HTERT RPE-1 (cell line): ENCODE data around the gene IQSEC1.

Experiments
- in situ Hi-C: fragments of 300-500 bp; cut with MboI; formaldehyde crosslinking; loops from 4 replicates; pipeline ENCODE4 v1.14.3; 2020; ENCODE audit warnings: low sequenced_read_pairs

The IQSEC1 gene

DNA sequence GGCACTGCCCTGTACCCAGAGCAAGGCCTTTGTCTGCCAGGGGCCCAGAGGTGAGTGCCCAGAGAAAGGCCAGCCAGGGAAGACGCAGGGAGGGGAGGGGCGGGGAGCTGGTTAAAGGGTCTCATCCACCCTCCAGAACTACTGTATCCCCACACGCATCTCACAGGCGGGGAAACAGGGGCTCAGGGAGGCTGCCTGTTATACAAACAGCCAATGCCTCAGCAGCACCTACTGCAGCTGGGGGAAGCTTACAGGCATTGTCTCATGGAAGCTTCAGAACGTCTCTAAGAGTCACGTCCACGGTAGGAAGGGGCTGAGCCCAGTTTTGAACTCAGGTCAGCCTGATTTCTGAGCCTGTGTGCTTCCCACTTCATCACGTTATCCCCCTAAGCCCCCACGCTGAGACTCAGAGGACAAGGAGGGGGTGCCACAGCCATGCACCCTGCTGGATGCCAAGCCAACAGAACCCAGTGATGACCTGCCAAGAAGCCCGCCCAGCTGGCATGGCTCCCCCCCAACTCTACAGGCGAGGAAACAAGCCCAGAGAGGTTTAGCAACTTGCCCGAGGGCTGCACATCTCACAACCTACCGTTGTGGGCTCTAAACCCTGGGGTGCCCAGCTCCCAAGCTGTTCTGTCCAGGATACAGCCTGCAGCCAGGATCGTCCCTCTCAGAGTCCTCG lies 54.5 kb downstream of the IQSEC1 start:
- in situ Hi-C loops = no loop called here

DNA sequence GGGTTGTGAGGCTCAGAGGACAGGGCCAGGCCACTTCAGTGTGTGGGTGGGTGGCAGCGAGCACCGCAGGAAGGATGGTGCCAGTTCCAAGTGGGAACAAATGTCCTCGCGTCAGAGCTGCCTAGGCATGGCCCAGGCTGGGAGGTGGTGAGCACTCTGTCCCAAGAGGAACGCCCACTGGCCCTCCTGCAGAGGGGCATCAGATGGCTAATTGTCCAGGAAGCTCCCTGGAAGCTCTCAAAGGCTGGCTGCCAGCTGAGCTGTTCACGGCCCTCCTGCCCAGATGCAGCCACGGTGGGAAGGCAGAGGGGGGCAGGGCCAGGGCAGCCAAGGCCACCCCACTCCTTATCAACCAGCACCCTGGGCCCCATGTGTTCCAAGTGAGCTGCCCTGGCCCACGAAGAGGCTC lies 55.2 kb downstream of the IQSEC1 start:
- in situ Hi-C loops = no loop called here

DNA sequence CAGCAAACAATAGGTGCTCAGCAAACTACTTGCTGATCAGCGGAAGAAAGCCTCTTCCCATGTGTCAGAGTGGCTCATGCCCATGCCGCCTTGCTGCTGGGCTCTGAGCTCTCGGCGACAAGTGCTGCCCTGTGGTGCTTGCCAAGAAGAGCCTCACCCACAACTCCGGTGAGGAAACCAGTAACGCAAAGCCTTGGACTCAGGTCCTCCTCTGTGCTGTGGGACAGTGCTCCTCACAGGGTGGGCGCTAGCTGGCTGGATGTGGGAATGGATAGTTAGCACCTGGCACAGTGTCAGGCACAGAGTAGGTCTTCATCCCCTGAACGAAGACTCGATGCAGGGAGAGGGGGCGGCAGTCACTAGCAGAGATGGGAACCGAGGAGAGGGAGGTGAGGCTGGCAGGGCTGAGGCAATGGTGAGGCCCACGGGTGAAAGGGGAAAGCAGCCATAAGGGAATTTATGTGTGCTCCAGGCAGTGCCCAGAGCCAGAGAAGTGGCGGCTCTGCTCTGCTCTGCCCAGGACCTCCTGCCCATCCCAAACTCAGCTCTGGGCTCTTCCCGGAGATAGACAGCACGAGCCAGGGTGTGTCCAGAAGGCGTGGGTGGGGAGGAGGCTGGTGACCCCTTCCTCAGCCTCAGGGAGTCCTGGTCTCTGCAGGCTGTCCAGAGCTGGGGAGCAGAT lies 55.7 kb downstream of the IQSEC1 start:
- in situ Hi-C loops = no loop called here

DNA sequence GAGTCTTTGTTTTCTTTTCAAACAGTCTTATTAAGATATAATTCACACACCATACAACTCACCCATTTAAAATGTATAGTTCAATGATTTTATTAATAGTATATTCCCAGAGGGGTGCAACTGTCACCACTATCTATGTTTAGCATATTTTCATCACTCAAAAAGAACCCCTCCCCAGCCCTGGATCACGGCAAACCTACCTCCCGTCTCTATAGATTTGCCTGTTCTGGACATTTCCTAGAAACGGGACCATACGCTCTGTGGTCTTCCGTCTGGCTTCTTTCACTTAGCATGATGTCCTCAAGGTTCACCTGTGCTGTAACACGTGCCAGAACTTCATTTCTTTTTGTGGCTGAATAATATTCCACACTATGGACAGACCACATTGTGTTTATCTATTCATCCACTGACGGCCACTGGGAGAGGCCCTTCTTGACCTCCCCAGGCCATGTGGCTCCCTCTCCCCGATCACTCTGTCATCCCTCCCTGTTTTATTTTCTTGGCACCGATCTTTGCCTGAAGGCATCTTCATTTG lies 56.4 kb downstream of the IQSEC1 start:
- in situ Hi-C loops = no loop called here

DNA sequence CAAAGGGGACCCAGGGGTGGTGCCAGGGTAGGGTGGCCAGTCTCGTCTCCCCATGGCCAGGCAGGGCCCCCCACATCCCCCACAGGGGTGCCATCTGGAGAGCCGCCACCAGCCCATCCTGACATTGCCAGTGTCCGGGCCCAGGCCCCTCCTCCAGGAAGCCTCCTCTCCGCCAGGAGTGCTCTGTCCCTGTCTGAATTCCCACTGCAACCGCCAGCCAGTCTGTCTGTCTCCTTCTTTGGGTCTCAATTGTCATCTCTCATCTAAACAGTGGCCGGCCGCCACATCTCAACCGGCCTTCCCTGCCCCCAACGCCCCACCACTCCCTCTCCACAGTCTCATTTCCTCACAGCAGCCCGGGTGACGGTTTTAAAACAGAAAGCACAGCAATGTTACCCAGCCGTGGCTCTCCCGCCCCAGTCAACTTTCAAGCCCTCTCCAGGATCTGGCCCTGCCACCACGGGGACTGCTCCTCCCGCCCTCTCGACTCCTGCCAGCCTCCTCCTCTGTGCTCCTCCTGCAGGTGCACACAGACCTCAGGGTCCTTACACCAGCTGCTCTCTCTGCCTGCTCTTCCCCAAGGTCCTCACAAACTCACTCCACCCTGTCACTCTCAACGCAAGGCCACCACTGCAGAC lies 57.0 kb downstream of the IQSEC1 start:
- in situ Hi-C loops = no loop called here

DNA sequence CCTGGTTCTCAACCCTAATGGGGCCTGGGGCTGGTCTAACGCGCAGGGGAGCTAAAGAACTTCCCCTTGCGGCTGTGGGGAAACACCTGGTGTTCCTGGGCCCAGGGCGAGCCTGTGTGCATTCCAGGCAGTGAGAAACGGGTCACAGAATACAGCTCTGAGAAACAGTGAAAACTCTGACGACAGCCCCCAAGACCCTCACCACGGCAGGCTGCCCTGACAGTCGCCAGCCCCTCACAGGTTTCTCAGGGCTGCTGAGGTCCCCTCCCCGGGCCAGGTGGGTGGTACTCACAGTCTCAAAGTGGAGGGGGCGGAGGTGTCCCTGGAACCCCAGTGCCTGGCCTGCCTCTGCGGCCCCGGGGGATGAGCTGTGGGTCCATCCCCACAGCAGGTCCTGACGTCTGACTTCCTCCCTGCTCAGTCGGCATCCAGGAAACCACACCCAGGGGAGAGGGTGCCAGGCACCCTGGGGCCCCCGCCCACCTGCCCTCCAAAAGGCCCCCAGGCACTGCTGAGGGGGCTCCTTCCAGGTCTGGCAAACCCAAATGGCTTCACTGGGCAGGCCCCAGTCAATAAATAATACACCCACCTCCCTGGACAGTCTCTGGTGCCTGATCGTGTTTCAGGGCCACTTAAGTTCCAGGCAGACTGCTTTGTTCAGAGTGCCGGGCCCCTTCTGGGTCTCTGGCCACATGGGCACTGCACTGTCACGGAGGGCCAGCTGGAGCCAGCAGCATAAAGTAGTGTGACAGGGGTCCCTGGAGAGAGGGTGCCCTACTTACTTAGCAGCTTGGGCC lies 57.7 kb downstream of the IQSEC1 start:
- in situ Hi-C loops = no loop called here

DNA sequence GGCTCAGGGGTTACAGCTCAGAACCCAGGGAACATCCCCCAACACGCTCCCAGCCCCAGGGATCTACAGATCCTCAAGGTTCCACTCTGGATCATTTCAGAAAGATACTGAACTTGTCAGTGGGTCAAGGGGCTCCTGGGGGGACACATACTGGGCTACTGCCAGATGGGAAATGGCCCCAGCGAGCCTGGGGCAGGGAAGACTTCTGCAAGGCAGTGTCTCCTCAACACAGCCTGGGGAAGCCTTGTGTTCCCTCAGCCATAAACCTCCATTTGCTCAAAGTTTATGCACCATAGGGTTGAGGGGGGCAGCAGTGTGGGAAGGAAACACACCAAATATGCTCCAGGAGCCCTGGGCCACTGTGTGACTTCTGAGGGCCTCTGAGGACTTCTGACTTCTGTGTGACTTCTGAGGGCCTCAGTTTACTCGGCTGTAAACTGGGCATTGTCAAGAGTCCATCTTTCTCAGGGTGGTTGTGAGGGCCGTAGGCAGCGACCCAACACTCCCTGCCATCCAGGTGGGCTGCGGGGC lies 58.4 kb downstream of the IQSEC1 start:
- in situ Hi-C loops = no loop called here

DNA sequence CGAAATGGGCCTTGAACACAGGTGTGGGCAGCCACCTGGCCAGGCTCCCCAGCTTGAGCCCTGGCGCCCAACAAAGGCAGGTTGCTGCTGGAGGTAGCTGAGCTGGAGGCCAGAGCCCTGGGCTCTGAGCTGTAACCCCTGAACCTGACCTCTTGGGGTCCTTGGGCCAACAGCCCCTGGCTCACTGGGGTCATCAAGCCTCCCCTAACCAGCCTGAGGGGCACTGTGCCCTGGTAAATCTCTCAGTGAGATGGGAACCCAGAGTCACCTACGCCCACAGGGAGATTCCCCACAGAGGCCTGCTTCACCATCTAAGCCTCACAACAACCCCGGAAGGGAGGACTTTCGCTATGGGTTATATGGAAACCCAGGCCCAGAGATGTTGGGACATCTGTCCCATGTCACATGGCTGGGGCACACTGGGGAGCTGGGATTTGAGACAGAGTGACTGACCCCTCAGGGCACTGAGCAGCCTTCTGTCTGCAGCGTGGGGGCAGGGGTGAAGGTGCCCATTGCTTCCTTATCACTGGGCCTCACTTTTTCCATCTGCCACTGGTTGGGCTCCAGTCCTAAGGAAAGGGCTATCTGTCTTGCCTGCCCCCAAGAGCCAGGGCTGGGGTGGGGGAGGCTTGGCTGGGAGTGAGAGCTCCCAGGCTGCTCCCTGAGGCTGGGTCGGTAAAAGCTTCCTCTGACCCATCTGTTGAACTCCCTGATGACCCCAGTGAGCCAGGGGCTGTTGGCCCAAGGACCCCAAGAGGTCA lies 59.1 kb downstream of the IQSEC1 start:
- in situ Hi-C loops = no loop called here

DNA sequence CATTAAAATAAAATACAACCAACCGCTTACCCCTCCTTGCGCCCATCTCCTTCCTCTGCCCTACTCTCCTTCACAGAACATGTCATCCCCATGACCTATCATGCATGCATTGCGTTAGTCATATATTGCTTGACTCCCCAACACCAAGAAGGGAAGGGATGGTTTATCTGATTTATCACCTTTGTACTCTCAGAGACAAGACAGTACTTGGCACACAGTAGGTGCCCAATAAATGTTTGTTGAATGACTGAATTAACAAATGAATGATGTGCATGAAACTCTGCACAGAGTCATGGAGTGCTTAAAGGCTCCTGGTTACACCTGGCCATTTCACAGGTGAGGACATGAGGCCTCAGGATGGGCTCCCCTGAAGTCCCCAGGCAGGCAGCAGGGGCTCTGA lies 59.7 kb downstream of the IQSEC1 start:
- in situ Hi-C loops = no loop called here

DNA sequence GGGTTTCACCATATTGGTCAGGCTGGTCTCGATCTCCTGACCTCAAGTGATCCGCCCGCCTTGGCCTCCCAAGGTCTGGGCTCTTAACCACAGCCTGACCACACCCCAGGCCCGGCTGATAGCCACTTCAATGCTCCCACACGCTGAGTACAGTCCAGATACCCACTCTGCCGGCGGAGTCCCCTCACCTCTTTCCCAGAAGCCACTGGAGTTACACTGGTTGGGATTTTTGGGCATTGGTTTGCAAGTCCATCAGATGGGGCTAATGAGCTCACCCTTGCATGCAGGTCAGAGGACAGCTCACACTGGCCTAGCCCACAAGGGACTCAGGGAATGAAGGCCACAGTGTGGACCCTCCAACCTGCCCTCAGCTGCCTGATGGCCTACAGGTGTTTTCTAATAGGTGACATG lies 60.1 kb downstream of the IQSEC1 start:
- in situ Hi-C loops = no loop called here

DNA sequence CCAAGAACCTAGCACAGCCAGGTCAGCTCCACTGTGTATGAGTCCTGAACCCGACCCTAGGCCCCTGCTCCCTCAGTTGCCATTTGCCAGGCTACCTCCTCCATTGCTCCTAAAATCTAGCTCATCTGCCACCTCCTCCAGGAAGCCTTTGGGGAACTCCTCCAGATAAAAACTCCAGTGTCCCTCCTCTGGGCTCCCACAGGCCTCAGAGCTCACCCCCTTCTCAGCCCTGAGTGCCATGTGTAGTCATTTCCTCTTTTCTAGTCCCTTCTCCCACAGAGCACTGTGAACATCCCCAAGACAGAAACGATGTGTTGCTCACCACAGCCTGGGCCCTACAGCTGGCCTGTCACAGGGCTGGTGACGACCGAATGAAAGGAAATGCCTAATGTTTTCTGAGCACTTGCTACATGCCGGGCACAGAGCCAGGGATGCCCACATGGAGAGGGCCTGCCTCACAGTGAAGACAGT lies 61.0 kb downstream of the IQSEC1 start:
- in situ Hi-C loops = no loop called here

DNA sequence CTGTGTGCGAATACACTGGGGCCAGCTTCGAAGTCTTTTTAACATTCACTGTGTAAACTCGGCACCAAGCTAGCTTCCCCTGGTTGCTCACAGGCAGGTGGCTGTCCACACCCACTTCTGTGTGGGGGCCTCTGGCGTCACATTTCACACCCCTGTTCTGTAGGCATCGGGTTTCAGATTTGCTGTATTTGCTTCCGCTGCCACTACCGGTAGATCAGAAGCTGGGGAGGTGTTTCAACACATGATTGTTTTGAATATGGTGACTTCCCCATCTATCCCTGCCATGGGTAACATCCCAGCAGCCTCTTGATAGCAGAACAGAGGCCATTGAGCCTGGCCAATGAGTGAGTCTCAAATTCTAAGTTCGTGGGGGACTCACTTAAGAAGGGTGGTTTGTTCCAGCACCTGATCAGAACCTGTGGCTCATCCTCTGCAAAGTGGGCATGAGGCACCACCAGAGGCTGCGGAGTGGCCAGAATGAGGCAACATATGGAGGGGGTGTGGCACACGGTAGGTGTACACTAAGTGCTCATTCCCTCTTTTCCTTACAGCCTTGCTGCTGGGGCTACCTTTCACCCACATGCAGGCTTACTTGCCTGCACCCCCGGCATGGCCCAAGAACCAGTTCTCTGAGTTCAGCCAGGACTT lies 61.5 kb downstream of the IQSEC1 start:
- in situ Hi-C loops = no loop called here

DNA sequence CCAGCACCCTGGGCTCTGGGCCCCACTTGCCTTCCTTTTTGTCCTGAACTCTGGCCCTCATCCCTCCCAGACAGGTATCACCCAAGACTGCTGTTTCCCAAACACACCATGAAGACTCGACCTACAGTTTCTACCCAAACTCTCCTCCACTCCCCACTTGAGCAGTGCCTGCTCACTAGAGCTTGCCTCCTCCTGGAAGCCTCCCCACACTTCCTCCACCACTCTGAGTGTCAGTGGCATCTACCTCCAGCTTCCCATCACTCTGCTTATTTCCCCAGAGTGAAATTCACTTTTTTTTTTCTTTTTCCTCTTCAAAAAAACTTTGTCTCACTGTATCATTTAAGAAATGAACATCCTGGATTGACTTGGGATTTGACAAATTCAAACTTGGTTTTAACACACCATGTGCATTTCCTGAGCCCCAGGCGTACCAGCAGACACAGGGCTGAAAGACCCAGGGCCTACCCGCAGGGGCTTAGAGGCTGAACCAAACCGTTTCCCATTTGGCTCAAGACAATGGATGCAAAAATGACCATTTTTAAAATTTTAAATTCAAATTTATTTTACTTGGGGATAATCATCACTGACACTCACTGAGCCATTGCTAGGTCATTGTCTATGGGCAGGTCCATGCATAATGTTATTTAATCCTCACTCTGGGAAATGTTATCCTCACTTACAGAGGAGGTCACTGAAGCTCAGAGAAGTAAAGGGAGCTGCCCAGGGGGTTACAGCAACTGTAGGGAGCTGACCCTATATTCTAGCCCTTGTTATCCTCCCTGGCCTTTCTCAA lies 62.3 kb downstream of the IQSEC1 start:
- in situ Hi-C loops = no loop called here

DNA sequence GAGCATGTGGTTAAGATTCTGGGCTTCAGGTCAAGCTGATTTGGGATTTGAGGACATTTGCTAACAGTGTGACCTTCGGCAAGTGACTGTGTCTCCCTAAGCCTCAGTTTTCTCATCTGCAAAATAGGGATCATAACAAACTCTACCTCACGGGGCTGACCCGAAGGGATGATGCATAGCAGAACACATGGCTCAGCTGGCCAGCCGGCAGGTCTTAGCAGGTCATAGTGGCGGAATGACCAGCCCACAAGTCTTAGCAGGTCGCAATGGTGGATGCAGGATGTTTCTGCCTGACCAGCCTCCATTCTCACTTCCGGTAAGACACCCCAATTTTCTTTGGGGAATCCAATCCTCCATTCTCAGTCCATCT lies 63.3 kb downstream of the IQSEC1 start:
- in situ Hi-C loops = no loop called here

DNA sequence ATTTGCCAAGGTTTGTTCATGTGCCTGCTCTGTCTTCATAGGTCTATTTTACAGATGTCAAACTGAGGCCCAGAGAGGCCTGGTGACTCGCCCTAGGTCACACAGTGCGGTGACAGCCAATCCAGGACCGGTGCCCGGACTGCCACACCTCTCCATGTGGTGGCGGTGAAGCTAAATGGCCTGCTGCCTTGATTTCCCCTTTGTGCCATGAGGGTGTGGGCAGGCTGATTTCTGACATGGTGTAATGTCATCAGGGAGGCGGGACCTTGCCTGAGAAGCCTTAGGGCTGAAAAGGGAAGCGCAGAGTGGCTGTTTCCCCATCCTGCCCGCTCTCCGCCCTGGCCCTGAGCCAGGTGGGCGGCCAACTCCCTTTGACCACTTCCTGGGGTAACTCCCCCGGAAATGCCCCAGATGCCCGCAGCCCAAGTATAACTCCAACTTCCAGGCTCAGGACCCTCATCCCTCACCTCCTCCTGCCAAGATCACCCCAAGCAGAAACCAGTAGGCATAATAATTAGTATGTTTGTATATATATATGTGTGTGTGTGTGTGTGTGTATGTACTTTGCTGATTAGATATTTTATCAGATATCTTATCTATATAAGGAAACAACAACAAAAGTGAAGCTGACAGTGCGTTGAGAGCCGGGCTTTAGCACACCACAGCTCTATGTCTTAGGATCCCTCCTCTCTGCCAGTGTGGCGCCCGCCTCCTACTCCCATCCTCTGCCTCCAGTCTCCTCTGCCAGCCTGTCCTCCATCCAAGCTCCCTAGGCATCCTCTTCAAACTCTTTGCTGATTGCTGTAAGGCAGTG lies 63.9 kb downstream of the IQSEC1 start:
- in situ Hi-C loops = no loop called here

DNA sequence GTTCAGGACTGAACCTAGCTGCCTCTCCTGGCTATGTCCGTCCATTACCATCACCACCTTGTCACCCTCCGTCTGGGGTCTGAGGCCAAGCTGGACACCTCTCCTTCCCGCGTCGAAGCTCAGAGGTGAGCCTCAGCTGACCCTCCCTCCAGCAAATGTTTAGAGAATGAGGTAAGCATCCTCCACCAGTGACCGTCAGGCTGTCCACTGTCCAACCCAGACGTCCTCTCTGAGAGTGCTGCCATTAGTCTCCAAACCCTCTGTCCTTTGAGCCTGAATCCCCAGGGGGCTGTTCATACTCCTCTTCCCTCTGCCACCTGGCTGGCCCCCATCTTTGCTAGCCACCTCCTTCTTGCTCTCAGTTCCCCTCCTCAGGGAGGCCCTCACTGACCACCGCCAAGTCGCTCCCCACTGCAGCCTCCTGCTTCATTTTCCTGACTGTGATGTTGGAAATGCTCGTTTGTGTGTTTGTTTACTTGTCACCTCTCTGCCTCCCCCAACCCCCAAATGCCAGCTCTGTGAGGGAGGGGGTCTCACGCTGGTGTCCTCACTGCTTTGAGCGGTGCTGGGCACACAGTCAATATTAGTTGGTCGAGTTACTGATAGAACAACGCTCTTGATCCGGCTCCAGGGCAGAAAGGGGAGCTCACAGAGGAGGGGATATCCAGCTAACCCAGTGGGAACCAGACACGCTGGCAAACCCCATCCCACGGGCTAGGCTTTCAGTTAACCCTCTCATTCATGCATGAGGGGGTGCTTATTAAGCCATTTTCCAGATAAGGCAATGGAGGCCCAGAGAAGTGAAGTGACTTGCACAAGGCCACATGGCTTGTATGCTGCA lies 64.9 kb downstream of the IQSEC1 start:
- in situ Hi-C loops = no loop called here

DNA sequence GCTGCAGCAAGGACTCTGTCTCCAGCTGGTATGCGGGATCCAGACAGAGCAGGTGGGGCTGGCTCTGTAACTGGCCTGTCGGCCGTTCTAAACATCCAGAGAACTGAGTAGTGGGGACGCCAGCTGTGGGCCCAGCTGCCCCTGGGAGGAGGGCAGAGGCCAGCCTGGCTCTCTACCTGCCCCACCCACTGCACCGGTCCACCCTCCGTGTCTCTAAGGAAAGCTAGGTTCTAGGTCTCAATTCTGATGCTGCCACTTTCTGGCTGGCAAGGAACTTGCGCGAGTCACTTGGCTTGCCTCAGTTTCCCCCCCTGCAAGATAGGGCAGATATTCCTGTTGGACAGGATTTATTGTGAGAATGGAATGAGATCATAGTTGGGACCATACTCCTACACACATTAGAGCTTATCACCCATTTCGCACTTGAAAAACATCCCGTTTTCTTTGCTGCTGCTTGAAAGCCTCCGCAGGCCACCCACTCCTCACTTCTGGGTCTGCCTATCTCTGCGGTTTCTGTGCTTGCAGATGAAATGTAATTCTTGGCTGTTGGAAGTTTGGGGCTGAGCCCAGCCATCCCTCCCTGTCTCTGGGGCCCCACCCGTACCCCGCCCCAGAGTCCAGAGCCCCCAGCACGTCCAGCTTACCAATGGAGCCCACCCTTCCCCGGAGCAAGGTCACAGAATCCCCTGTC lies 65.8 kb downstream of the IQSEC1 start:
- in situ Hi-C loops = no loop called here
